SK-N-SH (cell line): ENCODE data around the gene SLC12A6. TPM values are rescaled to one million over a fixed set of nuclear protein-coding genes. Genes with fewer than 3 reads are reported as not detected.

Experiments
- CTCF ChIA-PET: fragments of 300-600, 350-600 bp; formaldehyde crosslinking; extraction: SDS; loops from one replicate; lab custom pipeline; 2021; lab: Yijun Ruan, JAX
- POLR2A ChIA-PET: fragments of 350-600 bp; sonication (Branson Sonifier 250); formaldehyde crosslinking; extraction: SDS; loops from one replicate; lab custom pipeline; 2020; ENCODE audit warnings: antibody characterized with exemption, inconsistent platforms; lab: Yijun Ruan, JAX
- DNase-seq: peaks from one replicate; pipeline ENCODE4 v3.0.0; 2012
- H2AFZ ChIP-seq: fragments of 200-600 bp; sonication (generic); 2 replicates; pipeline ENCODE4 v1.8.1; 2016; ENCODE audit warnings: antibody characterized with exemption, mild to moderate bottlenecking, low read depth
- H3F3A ChIP-seq: fragments of 200-600 bp; sonication (generic); replicated peaks from 2 replicates; pipeline ENCODE3; 2016; ENCODE audit warnings: antibody characterized with exemption, mild to moderate bottlenecking; ENCODE audit not compliant: insufficient read depth
- H3K27ac ChIP-seq, 2 experiments: fragments of 200-500 bp in 1 of 2; fragments of 200-600 bp in 1 of 2; sonication (Bioruptor generic) in 1 of 2; sonication (generic), shearing (Covaris generic) in 1 of 2; 2 replicates each; pipeline versions ENCODE4 v1.5.1 to v1.6.1; 2014 to 2016; ENCODE audit warnings: low read depth in 2 of 2, inconsistent platforms in 1 of 2, low read length in 1 of 2, mild to moderate bottlenecking in 1 of 2, mixed read lengths in 1 of 2
- H3K27me3 ChIP-seq: fragments of 200-600 bp; sonication (generic), shearing (Covaris generic); 2 replicates; pipeline ENCODE4 v1.6.1; 2016; ENCODE audit warnings: mixed run types; ENCODE audit not compliant: insufficient read depth
- H3K36me3 ChIP-seq, 2 experiments: fragments of 200-500 bp in 1 of 2; fragments of 200-600 bp in 1 of 2; sonication (Bioruptor generic) in 1 of 2; sonication (generic) in 1 of 2; replicated peaks in 1 of 2; 2 replicates each; pipeline versions ENCODE3 to v1.5.1; 2014 to 2016; ENCODE audit warnings: low read length in 1 of 2, mild to moderate bottlenecking in 1 of 2; ENCODE audit not compliant: insufficient read depth in 2 of 2, control insufficient read depth in 1 of 2
- H3K4me1 ChIP-seq, 2 experiments: fragments of 200-500 bp in 1 of 2; fragments of 200-600 bp in 1 of 2; sonication (Bioruptor generic) in 1 of 2; sonication (generic), shearing (Covaris generic) in 1 of 2; 2 replicates each; pipeline versions ENCODE4 v1.5.1 to v1.6.1; 2014 to 2016; ENCODE audit warnings: low read depth in 1 of 2, low read length in 1 of 2, mixed run types in 1 of 2; ENCODE audit not compliant: insufficient read depth in 2 of 2, control insufficient read depth in 1 of 2
- H3K4me2 ChIP-seq: fragments of 200-600 bp; sonication (generic), shearing (Covaris generic); 2 replicates; pipeline ENCODE4 v1.6.1; 2017; ENCODE audit warnings: mixed run types
- H3K4me3 ChIP-seq, 2 experiments: fragments of 200-500 bp in 1 of 2; fragments of 200-600 bp in 1 of 2; sonication (Bioruptor generic) in 1 of 2; sonication (generic), shearing (Covaris generic) in 1 of 2; 2 replicates each; pipeline versions ENCODE4 v1.5.1 to v1.8.1; 2014 to 2016; ENCODE audit warnings: low read depth in 2 of 2, inconsistent platforms in 1 of 2, low read length in 1 of 2, mild to moderate bottlenecking in 1 of 2, mixed read lengths in 1 of 2, moderate library complexity in 1 of 2
- H3K79me2 ChIP-seq: fragments of 200-600 bp; sonication (generic); 2 replicates; pipeline ENCODE4 v1.8.1; 2017; ENCODE audit warnings: mild to moderate bottlenecking; ENCODE audit not compliant: insufficient read depth
- H3K9ac ChIP-seq: fragments of 200-600 bp; sonication (generic); 2 replicates; pipeline ENCODE4 v1.6.1; 2017; ENCODE audit warnings: mixed run types
- H3K9me2 ChIP-seq: fragments of 200-600 bp; sonication (generic); 2 replicates; pipeline ENCODE4 v1.6.1; 2017; ENCODE audit warnings: mixed run types
- H3K9me3 ChIP-seq: fragments of 200-600 bp; sonication (generic); 2 replicates; pipeline ENCODE4 v1.6.1; 2017; ENCODE audit warnings: mixed run types, mild to moderate bottlenecking, moderate library complexity
- H4K20me1 ChIP-seq: fragments of 200-600 bp; sonication (generic); 2 replicates; pipeline ENCODE4 v1.6.1; 2017; ENCODE audit warnings: mild to moderate bottlenecking, mixed run types; ENCODE audit not compliant: insufficient read depth
- ELF1 ChIP-seq: IDR thresholded peaks from 2 replicates; pipeline ENCODE4 v1.4.0; 2012
- EZH2phosphoT487 ChIP-seq: fragments of 200-600 bp; sonication (generic); IDR thresholded peaks from 2 replicates; pipeline ENCODE4 v1.6.1; 2017; ENCODE audit warnings: low read depth, mixed run types, mild to moderate bottlenecking, antibody characterized with exemption, moderate library complexity, borderline replicate concordance
- GABPA ChIP-seq: IDR thresholded peaks from 2 replicates; pipeline ENCODE4 v1.4.0; 2012; ENCODE audit warnings: low read depth, mild to moderate bottlenecking
- GATA2 ChIP-seq: sonication (generic); formaldehyde crosslinking; IDR thresholded peaks from 2 replicates; pipeline ENCODE4 v1.5.0; 2020; ENCODE audit warnings: mild to moderate bottlenecking, missing genetic modification reagents
- IRF3 ChIP-seq: fragments of 150-350 bp; IDR thresholded peaks from 2 replicates; pipeline ENCODE4 v1.6.1; 2016; ENCODE audit warnings: mild to moderate bottlenecking, low read depth, low read length
- MAX ChIP-seq: IDR thresholded peaks from 2 replicates; pipeline ENCODE4 v1.4.0; 2012; ENCODE audit warnings: low read depth
- NFIC ChIP-seq: IDR thresholded peaks from 2 replicates; pipeline ENCODE4 v1.4.0; 2012; ENCODE audit warnings: borderline replicate concordance
- NRF1 ChIP-seq: IDR thresholded peaks from 2 replicates; pipeline ENCODE4 v1.6.1; 2012; ENCODE audit warnings: low read depth, mild to moderate bottlenecking, low read length
- RAD21 ChIP-seq: IDR thresholded peaks from 2 replicates; pipeline ENCODE4 v1.6.1; 2012; ENCODE audit warnings: mild to moderate bottlenecking, low read length
- RCOR1 ChIP-seq: fragments of 150-350 bp; IDR thresholded peaks from 2 replicates; pipeline ENCODE4 v1.6.1; 2017; ENCODE audit warnings: antibody characterized with exemption, low read length
- REST ChIP-seq: IDR thresholded peaks from 2 replicates; pipeline ENCODE4 v1.6.1; 2012; ENCODE audit warnings: mild to moderate bottlenecking, low read depth, low read length, moderate library complexity
- RFX5 ChIP-seq: IDR thresholded peaks from 2 replicates; pipeline ENCODE4 v1.6.1; 2012; ENCODE audit warnings: mild to moderate bottlenecking, improper control_type of control experiment, low read length
- RXRA ChIP-seq: IDR thresholded peaks from 2 replicates; pipeline ENCODE4 v1.4.0; 2012; ENCODE audit warnings: low read depth, mild to moderate bottlenecking, borderline replicate concordance
- USF1 ChIP-seq: IDR thresholded peaks from 2 replicates; pipeline ENCODE4 v1.4.0; 2012; ENCODE audit warnings: low read depth, borderline replicate concordance
- USF2 ChIP-seq: fragments of 150-350 bp; IDR thresholded peaks from 2 replicates; pipeline ENCODE4 v1.6.1; 2017; ENCODE audit warnings: antibody characterized with exemption, low read length, low read depth, borderline replicate concordance
- YY1 ChIP-seq: IDR thresholded peaks from 2 replicates; pipeline ENCODE4 v1.4.0; 2012; ENCODE audit warnings: low read depth, mild to moderate bottlenecking
- ZBTB33 ChIP-seq: IDR thresholded peaks from 2 replicates; pipeline ENCODE4 v1.4.0; 2012; ENCODE audit warnings: low read depth, borderline replicate concordance
- WGBS: methylation state at CpG from one replicate; pipeline ENCODE4 v1.1.6; 2017; ENCODE audit warnings: low lambda C conversion rate; 5-methylcytosine and 5-hydroxymethylcytosine counted together
- polyA plus RNA-seq, 3 experiments: library from polyadenylated mRNA; depleted of rRNA; stranded (reverse); fragments of >200 nt; gene quantifications; 2 replicates each; pipeline ENCODE4 v1.2.3, GENCODE V29; 2012

Gene SLC12A6
- polyA plus RNA-seq, 1 of the 3 experiments (the other 2 are of a cell fraction) = 7.7 TPM

GRCh38 chr15:34365091-34365825, 27.7 kb upstream of the SLC12A6 start:
- POLR2A ChIA-PET = interaction anchor here (0.9 to 2.7 kb wide), 2 partner anchors 27 to 140 kb away, joined by 3 to 19 read pairs; partner anchors contain the start of genes EMC4 and SLC12A6
- Histone ChIP-seq H2AFZ (no peak overlapping the region), H3F3A (no peaks in the 10 kb centered on the region), H3K9me3 (no peaks in the 10 kb centered on the region), H3K4me3 (peak overlapping the region; percentile 74 to 99), H3K27ac (no peak overlapping the region), H3K27me3 (no peaks in the 10 kb centered on the region), H3K9ac (peak overlapping the region; percentile 75; the same call in 1 of the 2 replicates), H3K9me2 (no peaks in the 10 kb centered on the region), H4K20me1 (peaks cover 13% of the 10 kb centered on the region), H3K36me3 (peaks cover 13 to 34% of the 10 kb centered on the region in 2 experiments), H3K79me2 (peaks cover 24% of the 10 kb centered on the region), H3K4me1 (peaks cover 0 to 19% of the 10 kb centered on the region in 2 experiments; a peak in 1 of 4 replicates), H3K4me2 (peak overlapping the region; percentile 99)
- TF ChIP-seq REST (no peak), IRF3 (no peak), RCOR1 (no peak), RAD21 (no peak), GABPA (no peak), USF2 (no peak), NRF1 (no peak), ELF1 (no peak), USF1 (no peak), ZBTB33 (no peak), EZH2phosphoT487 (no peak), RFX5 (no peak), MAX (no peak), GATA2 (CRISPR knock-in tag) (no peak), RXRA (no peak), NFIC (no peak), YY1 (no peak)
- WGBS = 93% methylated on average over 15 of the region's 16 CpGs
- DNase-seq = no peak
- CTCF ChIA-PET = interaction anchor here (1.2 to 1.8 kb wide), 2 partner anchors 22 to 124 kb away, joined by 4 to 13 read pairs; partner anchors contain the start of genes NOP10 and NUTM1
